Measurements from ENCODE around the gene HOOK1.

DNA sequence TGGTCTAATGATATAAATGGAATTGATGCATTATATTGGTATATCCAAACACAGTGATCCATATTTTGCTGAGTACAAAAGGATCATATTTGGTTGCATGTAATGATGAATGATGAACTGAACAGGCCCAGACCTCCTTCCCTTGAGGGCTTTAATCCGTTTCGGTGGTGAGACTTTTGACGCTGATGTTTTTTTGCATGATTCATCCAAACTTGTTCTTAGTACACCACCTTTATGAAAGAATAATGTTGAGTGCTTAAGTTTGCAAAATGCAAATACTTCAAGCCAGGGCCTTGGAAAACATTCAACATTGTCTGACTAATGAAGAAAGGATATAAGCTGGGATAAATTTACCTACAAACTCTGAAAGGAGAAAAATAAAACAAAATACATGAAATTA is 19.2 kb downstream of the HOOK1 start:
- no peak for TF ChIP-seq POLR2A (IDR thresholded peaks at IDR 0.05; ENCODE audit: low read depth, low read length)
- TF ChIP-seq POLR2AphosphoS5 (IDR thresholded peaks at IDR 0.05; ENCODE audit: low read depth, low read length): no peak

Measured in GM12892 (cell line).